Ishikawa (cell line): Measurements from ENCODE around the gene SLC26A11.

Source experiments
- CEBPB ChIP-seq: IDR thresholded peaks from 2 replicates; pipeline ENCODE4 v1.6.1; 2012
- CREB1 ChIP-seq: IDR thresholded peaks from 2 replicates; pipeline ENCODE4 v1.6.1; 2012; ENCODE audit warnings: low read depth
- EGR1 ChIP-seq: IDR thresholded peaks from 2 replicates; pipeline ENCODE4 v1.6.1; 2012
- EP300 ChIP-seq: IDR thresholded peaks from 2 replicates; pipeline ENCODE4 v1.6.1; 2012; ENCODE audit warnings: borderline replicate concordance
- NFIC ChIP-seq: IDR thresholded peaks from 2 replicates; pipeline ENCODE4 v1.6.1; 2012
- TAF1 ChIP-seq: IDR thresholded peaks from 2 replicates; pipeline ENCODE4 v1.6.1; 2012; ENCODE audit warnings: low read depth, mild to moderate bottlenecking
- TCF12 ChIP-seq: IDR thresholded peaks from 2 replicates; pipeline ENCODE4 v1.6.1; 2012; ENCODE audit warnings: low read depth
- TF ChIP-seq, protein P1 (sequence below): IDR thresholded peaks from 2 replicates; pipeline ENCODE4 v1.6.1; 2012; ENCODE audit warnings: low read depth, mild to moderate bottlenecking

GRCh38 chr17:80227156-80227555 lies 6.9 kb downstream of the SLC26A11 start:
- no peak for TF ChIP-seq CREB1
- TF ChIP-seq NFIC = no peak
- TF ChIP-seq, protein P1, sequence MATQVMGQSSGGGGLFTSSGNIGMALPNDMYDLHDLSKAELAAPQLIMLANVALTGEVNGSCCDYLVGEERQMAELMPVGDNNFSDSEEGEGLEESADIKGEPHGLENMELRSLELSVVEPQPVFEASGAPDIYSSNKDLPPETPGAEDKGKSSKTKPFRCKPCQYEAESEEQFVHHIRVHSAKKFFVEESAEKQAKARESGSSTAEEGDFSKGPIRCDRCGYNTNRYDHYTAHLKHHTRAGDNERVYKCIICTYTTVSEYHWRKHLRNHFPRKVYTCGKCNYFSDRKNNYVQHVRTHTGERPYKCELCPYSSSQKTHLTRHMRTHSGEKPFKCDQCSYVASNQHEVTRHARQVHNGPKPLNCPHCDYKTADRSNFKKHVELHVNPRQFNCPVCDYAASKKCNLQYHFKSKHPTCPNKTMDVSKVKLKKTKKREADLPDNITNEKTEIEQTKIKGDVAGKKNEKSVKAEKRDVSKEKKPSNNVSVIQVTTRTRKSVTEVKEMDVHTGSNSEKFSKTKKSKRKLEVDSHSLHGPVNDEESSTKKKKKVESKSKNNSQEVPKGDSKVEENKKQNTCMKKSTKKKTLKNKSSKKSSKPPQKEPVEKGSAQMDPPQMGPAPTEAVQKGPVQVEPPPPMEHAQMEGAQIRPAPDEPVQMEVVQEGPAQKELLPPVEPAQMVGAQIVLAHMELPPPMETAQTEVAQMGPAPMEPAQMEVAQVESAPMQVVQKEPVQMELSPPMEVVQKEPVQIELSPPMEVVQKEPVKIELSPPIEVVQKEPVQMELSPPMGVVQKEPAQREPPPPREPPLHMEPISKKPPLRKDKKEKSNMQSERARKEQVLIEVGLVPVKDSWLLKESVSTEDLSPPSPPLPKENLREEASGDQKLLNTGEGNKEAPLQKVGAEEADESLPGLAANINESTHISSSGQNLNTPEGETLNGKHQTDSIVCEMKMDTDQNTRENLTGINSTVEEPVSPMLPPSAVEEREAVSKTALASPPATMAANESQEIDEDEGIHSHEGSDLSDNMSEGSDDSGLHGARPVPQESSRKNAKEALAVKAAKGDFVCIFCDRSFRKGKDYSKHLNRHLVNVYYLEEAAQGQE = no peak
- no peak for TF ChIP-seq EGR1
- no peak for TF ChIP-seq TAF1
- TF ChIP-seq CEBPB = no peak
- TF ChIP-seq EP300 = no peak
- no peak for TF ChIP-seq TCF12
